Caco-2 (cell line): Measurements from ENCODE around the gene CCDC73. TPM values are rescaled to one million over a fixed set of nuclear protein-coding genes. Genes with fewer than 3 reads are reported as not detected.
"Not testable (repeated sequence)": the region's sequence is repeated elsewhere in the genome, so short reads cannot be mapped to it uniquely, and the experiment has no call there.

Experiments
- BruUV-seq: library from RNA; stranded (reverse); fragments of 400-500 nt; replicated peaks from 2 replicates; lab custom pipeline; 2021; lab: Mats Ljungman, UMichigan
- CTCF ChIA-PET: fragments of 300-600 bp; sonication (Branson Sonifier 250); formaldehyde crosslinking; loops from one replicate; lab custom pipeline; 2022; ENCODE audit warnings: antibody characterized with exemption; lab: Charles Lee
- POLR2A ChIA-PET: fragments of 300-600 bp; sonication (Branson Sonifier 250); formaldehyde crosslinking; loops from one replicate; lab custom pipeline; 2022; ENCODE audit warnings: antibody characterized with exemption; lab: Charles Lee
- DNase-seq, 2 experiments: peaks; one replicate each; pipeline versions ENCODE4 v3.0.0 to v3.0.0-alpha.2; 2020 to 2022
- H3K27me3 ChIP-seq: replicated peaks from 2 replicates; pipeline ENCODE4 v1.6.0; 2011; ENCODE audit warnings: low read length; ENCODE audit not compliant: control insufficient read depth, insufficient read depth
- H3K36me3 ChIP-seq: 2 replicates; pipeline ENCODE4 v1.5.1; 2011; ENCODE audit warnings: low read length; ENCODE audit not compliant: control insufficient read depth, insufficient read depth
- H3K4me1 ChIP-seq: fragments of 250-450 bp; sonication (Bioruptor Pico); 2 replicates; pipeline ENCODE4 v1.5.1; 2020; ENCODE audit warnings: mild to moderate bottlenecking
- H3K4me3 ChIP-seq: 2 replicates; pipeline ENCODE4 v1.5.1; 2011; ENCODE audit warnings: low read depth, mild to moderate bottlenecking, control low read depth, low read length
- H3K9me3 ChIP-seq: fragments of 250-450 bp; sonication (Bioruptor Pico); 2 replicates; pipeline ENCODE4 v1.5.1; 2020; ENCODE audit warnings: mild to moderate bottlenecking, moderate library complexity
- H3K27ac Mint-ChIP-seq: one replicate; pipeline ENCODE4 v1.8.0; 2022; ENCODE audit warnings: mixed read lengths; ENCODE audit not compliant: unreplicated experiment
- H3K27me3 Mint-ChIP-seq: one replicate; pipeline ENCODE4 v1.8.0; 2022; ENCODE audit warnings: mixed read lengths; ENCODE audit not compliant: insufficient read depth, unreplicated experiment
- H3K36me3 Mint-ChIP-seq: one replicate; pipeline ENCODE4 v1.8.0; 2022; ENCODE audit warnings: mild to moderate bottlenecking, mixed read lengths; ENCODE audit not compliant: insufficient read depth, unreplicated experiment
- H3K4me1 Mint-ChIP-seq: one replicate; pipeline ENCODE4 v1.8.0; 2022; ENCODE audit warnings: low read depth, mixed read lengths; ENCODE audit not compliant: unreplicated experiment
- H3K4me3 Mint-ChIP-seq: one replicate; pipeline ENCODE4 v1.8.0; 2022; ENCODE audit warnings: mild to moderate bottlenecking, moderate library complexity, mixed read lengths; ENCODE audit not compliant: unreplicated experiment
- H3K9me3 Mint-ChIP-seq: one replicate; pipeline ENCODE4 v1.8.0; 2022; ENCODE audit warnings: mixed read lengths; ENCODE audit not compliant: unreplicated experiment
- CTCF ChIP-seq, 2 experiments: fragments of 200-600 bp in 1 of 2; IDR thresholded peaks; 1 replicate in 1 of 2; 2 replicates in 1 of 2; pipeline versions ENCODE4 v1.5.1 to v1.8.0; 2011 to 2022; ENCODE audit warnings: antibody characterized with exemption in 1 of 2, control low read depth in 1 of 2, inconsistent platforms in 1 of 2, low read depth in 1 of 2, low read length in 1 of 2, mild to moderate bottlenecking in 1 of 2, moderate library complexity in 1 of 2; ENCODE audit not compliant: insufficient read depth in 1 of 2, severe bottlenecking in 1 of 2, unreplicated experiment in 1 of 2
- intact Hi-C: fragments of 100-400 bp; cut with micrococcal nuclease; formaldehyde crosslinking; loops from one replicate; pipeline ENCODE4 v1.10.0; 2022; ENCODE audit not compliant: unreplicated experiment
- total RNA-seq: library from RNA; stranded (reverse); gene quantifications from 2 replicates; pipeline ENCODE4 v1.2.3, GENCODE V29; 2022

Gene CCDC73
- total RNA-seq, 1 experiment from 2014 or later: not detected

- Histone ChIP-seq H3K4me3 (no peak overlapping the region), H3K9me3 (no peaks in the 10 kb centered on the region), H3K36me3 (no peaks in the 10 kb centered on the region), H3K27me3 (no peaks in the 10 kb centered on the region), H3K4me1 (no peaks in the 10 kb centered on the region)
- BruUV-seq: no TSS peak
- ChIA-PET CTCF (no interaction called here), POLR2A (no interaction called here)
- no peak for DNase-seq
- H3K36me3 Mint-ChIP-seq: no peaks in the 10 kb centered on the region
- H3K4me3 Mint-ChIP-seq: no peak overlapping the region
- no peaks in the 10 kb centered on the region for H3K4me1 Mint-ChIP-seq
- H3K27me3 Mint-ChIP-seq: peaks cover 11% of the 10 kb centered on the region
- H3K9me3 Mint-ChIP-seq: no peaks in the 10 kb centered on the region
- TF ChIP-seq CTCF (IDR thresholded peaks at IDR 0.05; ENCODE audit: insufficient read depth in 1 of 2, low read depth in 1 of 2, low read length in 1 of 2, severe bottlenecking in 1 of 2, unreplicated experiment in 1 of 2): no peak
- no peak overlapping the region for H3K27ac Mint-ChIP-seq
- intact Hi-C loops: no loop called here
Measured at GRCh38 chr11:32785262-32785661, 9.2 kb downstream of the CCDC73 start.

- no peaks in the 10 kb centered on the region for H3K4me1 Mint-ChIP-seq
- no peak for DNase-seq
- TF ChIP-seq CTCF (IDR thresholded peaks at IDR 0.05; ENCODE audit: insufficient read depth in 1 of 2, low read depth in 1 of 2, low read length in 1 of 2, severe bottlenecking in 1 of 2, unreplicated experiment in 1 of 2): no peak
- intact Hi-C loops: no loop called here
- no peak overlapping the region for H3K4me3 ChIP-seq
- no TSS peak for BruUV-seq
- no peaks in the 10 kb centered on the region for H3K4me1 ChIP-seq
- no peaks in the 10 kb centered on the region for H3K27me3 ChIP-seq
- peaks cover 7% of the 10 kb centered on the region for H3K27me3 Mint-ChIP-seq
- no peak overlapping the region for H3K27ac Mint-ChIP-seq
- no peak overlapping the region for H3K4me3 Mint-ChIP-seq
- POLR2A ChIA-PET: no interaction called here
- no peaks in the 10 kb centered on the region for H3K9me3 Mint-ChIP-seq
- H3K36me3 ChIP-seq: no peaks in the 10 kb centered on the region
- CTCF ChIA-PET: no interaction called here
- no peaks in the 10 kb centered on the region for H3K36me3 Mint-ChIP-seq
- no peaks in the 10 kb centered on the region for H3K9me3 ChIP-seq
Measured at GRCh38 chr11:32781721-32782120, 12.7 kb downstream of the CCDC73 start.

- H3K9me3 Mint-ChIP-seq, H3K36me3 ChIP-seq, intact Hi-C loops, H3K27ac Mint-ChIP-seq, H3K4me1 Mint-ChIP-seq, H3K36me3 Mint-ChIP-seq, H3K27me3 ChIP-seq, DNase-seq, H3K4me1 ChIP-seq, CTCF ChIA-PET, BruUV-seq, H3K9me3 ChIP-seq, H3K4me3 ChIP-seq, POLR2A ChIA-PET, H3K4me3 Mint-ChIP-seq: not testable (repeated sequence)
- H3K27me3 Mint-ChIP-seq: peaks cover 11% of the 10 kb centered on the region
Measured at GRCh38 chr11:32780839-32781238, 13.6 kb downstream of the CCDC73 start.

- POLR2A ChIA-PET: no interaction called here
- no peak for DNase-seq
- peaks cover 5% of the 10 kb centered on the region for H3K4me1 Mint-ChIP-seq
- no peaks in the 10 kb centered on the region for H3K4me1 ChIP-seq
- H3K27ac Mint-ChIP-seq: no peak overlapping the region
- H3K4me3 Mint-ChIP-seq: no peak overlapping the region
- H3K9me3 Mint-ChIP-seq: no peaks in the 10 kb centered on the region
- no peak overlapping the region for H3K4me3 ChIP-seq
- CTCF ChIA-PET: no interaction called here
- intact Hi-C loops: no loop called here
- BruUV-seq: no TSS peak
- no peaks in the 10 kb centered on the region for H3K9me3 ChIP-seq
- no peaks in the 10 kb centered on the region for H3K36me3 Mint-ChIP-seq
- no peaks in the 10 kb centered on the region for H3K36me3 ChIP-seq
- H3K27me3 ChIP-seq: no peaks in the 10 kb centered on the region
- no peak for TF ChIP-seq CTCF (IDR thresholded peaks at IDR 0.05; ENCODE audit: insufficient read depth in 1 of 2, low read depth in 1 of 2, low read length in 1 of 2, severe bottlenecking in 1 of 2, unreplicated experiment in 1 of 2)
- H3K27me3 Mint-ChIP-seq: peaks cover 12% of the 10 kb centered on the region
Measured at GRCh38 chr11:32779136-32779535, 15.3 kb downstream of the CCDC73 start.
